GM19467 (cell line): ENCODE data around the gene VAV2.

Experiments
- ATAC-seq: cut with Tn5 transposase; IDR thresholded peaks from one replicate; pipeline ENCODE4 v1.9.1; 2021; ENCODE audit warnings: mild to moderate bottlenecking, moderate library complexity; ENCODE audit not compliant: unreplicated experiment

The VAV2 gene

GRCh38 chr9:133981589-133981957 lies 10.6 kb downstream of the VAV2 start:
- no peak for ATAC-seq

DNA sequence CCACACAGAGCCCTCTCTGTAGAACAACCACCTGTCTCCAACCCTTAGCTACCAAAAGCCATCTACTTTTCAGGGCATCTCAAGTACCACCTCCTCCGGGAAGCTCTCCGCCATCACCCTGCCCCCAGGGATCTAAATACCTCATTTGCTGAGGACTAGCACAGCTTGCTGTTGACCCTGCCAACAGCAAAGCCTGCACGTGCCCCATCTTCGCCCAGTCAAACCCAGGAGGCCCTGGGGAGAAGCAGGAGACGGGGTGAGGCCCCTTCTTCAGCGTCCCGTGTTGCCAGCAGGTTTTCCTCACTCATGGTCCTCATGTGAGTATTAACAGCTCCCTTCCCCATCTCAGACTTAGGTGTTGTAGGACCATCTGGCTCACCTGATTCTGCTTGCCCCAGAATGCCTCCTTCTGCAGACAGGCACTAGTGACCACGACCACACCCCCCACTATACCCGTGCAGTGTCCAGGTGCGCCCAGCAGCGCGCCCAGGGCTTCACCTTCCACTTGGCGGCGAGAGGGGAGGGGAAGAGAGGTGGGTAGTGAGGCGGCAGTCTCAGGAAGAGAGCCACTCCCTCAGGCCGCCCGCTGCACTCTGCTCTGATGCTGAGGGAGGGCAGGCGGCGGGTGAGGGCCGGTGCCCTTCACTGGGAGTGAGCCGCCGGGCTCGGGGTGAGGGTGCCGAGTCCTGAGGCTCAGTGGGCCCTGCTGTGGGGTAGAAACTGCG lies 11.1 kb downstream of the VAV2 start:
- no peak for ATAC-seq

DNA sequence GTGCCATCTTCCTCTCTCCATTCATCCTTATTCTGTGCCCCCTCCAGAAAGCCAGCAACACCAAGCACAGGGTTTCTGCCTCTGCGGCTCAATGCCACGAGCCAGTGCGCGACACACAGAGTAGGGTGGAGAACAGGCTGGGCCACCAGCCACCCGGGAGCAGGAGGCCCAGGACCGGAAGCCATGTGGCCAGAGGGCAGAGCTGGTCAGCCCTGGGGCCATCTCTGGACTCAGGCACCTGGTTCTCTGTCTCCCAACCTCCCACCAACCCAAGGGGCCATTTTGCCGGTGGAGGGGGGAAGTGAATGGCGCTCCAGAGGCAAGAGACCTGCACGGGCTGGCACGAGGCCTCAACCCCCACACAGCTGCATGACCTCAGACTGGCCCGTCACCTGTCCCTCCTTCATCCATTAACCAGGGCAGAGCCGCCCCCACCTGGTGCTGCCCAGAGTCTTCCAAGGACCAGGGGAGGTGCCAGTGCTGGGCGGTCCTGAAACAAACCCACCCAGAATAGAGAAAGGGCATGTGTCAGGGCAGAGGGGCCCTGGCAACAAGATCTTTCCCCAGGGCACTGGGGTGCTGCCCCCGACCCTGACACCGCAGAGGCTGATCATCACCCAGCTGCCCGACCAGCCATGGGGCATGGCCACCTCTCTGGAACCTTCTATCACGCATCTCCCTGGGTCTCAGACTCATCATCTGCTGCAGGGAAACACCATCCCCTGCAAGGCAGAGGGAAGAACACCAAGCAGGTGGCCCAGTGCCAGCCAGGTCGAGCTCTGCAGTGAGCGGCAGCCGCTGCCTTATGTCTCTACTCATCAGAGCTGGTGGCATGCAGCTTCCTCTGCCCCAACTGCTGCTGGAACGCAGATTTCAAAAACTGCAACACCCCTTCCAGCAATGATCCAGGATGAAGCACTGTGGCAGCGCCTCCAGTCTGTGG lies 11.9 kb downstream of the VAV2 start:
- no peak for ATAC-seq

DNA sequence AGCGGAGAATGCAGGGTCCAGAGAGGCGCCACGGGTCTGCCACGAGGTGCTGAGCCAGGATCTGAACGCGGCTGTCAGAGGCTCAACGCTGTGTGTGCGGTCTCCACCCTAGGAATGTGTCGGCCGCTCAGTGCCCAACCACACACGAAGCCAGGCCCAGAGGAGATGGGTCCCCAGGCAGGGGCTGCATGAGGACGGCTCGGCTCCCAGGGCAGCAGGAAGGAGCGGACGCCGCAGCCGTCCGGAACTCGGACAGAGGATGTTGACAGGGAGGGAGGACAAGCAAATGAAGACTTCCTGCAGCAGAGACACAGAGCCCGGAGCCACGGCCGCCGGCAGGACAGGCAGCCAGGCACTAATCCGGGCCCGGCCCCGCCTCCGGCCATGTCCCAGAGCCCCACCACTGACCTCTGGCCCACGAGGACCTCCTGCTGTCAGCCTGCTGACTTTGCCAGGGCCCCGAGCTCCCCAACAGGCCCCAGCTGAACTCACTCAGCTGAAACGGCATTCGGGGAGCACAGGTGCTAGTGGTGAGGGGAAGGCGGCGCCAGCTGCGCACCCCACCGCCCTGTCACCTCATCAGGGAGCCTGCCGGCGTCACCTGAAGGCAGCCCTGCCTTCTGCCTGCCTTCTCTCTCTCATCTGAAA lies 12.7 kb downstream of the VAV2 start:
- no peak for ATAC-seq

GRCh38 chr9:133978899-133979272 lies 13.2 kb downstream of the VAV2 start:
- ATAC-seq = no peak

GRCh38 chr9:133978226-133978898 lies 13.8 kb downstream of the VAV2 start:
- ATAC-seq = no peak

GRCh38 chr9:133977421-133978201 lies 14.5 kb downstream of the VAV2 start:
- no peak for ATAC-seq

DNA sequence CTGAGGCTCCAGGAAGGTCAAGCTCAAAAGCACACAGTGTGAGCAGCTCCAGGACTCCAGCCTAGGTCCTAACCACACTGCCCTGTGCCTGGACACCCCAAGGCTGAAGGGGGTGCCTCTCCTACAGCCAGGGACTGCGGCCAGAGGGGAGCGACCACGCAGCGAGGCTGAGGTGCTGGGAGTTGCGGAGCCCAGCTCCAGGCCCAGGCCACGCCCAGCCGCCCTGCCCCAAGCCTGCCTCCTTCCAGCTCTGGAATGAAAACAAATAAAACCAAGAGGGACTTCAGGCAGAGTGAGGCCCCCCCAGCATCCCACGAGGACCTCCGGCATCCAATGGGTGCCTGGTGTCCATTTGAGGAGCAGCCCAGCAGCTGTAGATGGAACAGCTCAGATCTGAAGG lies 15.2 kb downstream of the VAV2 start:
- no peak for ATAC-seq

DNA sequence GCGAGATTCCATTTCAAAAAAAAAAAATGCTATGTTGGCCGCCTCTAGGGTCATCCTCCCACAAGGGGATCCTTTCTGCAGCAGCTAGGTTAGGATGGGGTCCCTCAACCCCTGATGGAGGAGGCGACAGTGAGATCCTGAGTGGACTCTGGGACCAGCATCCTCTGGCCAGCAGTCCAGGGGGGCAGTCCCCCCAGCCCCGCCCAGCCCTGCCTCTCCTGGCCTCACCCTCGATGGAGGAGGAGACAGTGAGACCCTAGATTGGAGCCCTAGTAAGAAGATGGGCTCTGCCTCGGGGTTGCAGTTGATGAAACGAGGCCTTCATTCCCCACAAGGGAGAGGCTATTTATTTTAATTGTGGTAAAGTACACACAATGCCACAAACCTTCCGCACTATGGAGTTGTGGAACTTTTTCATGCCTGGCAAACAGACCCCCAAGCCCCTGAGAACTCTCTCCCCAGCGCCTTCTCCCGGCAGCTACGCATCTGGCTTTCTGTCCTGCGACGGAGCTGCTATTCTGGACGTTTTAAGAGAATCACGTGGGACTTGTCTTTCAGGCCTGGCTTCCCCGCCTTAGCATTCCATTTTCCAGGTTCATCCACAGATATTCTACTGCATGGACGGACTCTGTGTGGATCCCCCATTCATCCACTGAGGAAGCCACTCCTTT lies 15.8 kb downstream of the VAV2 start:
- no peak for ATAC-seq

GRCh38 chr9:133975511-133975910 lies 16.6 kb downstream of the VAV2 start:
- ATAC-seq = no peak

- no peak for ATAC-seq
Observed at GRCh38 chr9:133974631-133975341, 17.3 kb downstream of the VAV2 start.

- ATAC-seq = no peak
Observed at GRCh38 chr9:133973791-133974630, 18.1 kb downstream of the VAV2 start.

- no peak for ATAC-seq
Observed at GRCh38 chr9:133973111-133973790, 18.9 kb downstream of the VAV2 start.

DNA sequence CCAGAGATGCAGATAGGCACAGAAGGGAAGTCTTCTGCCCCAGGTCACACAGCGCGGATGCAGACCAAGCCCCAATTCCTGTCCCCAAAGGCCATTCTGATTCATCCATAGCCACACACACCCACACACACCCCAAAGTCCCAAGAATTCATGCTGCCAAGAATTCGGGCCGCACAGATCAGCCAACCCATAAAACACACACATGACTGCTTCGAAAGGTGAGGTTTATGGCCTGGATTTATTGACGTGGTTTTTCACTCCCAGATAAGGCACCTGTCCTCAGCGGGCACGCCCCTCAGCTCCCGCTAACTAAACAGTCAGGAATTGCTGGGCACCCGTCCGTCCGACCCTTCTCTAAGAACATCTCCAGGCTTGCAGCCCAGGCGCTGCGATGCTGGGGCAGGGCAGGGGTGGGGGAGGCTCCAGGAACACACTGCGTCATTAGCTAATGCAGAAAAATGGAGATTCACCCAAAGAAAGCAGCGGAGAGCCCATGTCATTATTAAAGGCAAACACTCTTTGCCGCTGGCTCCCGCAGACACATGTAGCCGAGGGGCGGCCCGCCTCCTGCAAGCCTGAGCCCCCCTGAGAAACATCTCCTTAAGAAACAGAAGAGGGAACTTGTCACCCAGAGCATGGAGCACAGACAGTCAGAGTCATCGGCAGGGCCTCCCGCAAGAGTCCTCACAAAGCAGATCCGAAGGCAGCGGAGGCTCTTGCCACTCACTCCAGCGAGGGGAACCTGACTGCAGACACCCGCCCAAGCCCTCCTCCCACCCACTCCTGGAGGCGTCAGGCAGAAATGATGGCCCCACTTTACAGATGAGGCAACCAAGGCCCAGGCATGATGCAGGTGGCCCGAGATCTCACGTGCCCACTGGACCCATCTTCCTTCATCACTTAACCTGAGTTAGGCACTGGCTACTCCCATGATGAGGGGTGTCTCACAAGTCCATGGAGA lies 19.9 kb downstream of the VAV2 start:
- ATAC-seq = no peak

DNA sequence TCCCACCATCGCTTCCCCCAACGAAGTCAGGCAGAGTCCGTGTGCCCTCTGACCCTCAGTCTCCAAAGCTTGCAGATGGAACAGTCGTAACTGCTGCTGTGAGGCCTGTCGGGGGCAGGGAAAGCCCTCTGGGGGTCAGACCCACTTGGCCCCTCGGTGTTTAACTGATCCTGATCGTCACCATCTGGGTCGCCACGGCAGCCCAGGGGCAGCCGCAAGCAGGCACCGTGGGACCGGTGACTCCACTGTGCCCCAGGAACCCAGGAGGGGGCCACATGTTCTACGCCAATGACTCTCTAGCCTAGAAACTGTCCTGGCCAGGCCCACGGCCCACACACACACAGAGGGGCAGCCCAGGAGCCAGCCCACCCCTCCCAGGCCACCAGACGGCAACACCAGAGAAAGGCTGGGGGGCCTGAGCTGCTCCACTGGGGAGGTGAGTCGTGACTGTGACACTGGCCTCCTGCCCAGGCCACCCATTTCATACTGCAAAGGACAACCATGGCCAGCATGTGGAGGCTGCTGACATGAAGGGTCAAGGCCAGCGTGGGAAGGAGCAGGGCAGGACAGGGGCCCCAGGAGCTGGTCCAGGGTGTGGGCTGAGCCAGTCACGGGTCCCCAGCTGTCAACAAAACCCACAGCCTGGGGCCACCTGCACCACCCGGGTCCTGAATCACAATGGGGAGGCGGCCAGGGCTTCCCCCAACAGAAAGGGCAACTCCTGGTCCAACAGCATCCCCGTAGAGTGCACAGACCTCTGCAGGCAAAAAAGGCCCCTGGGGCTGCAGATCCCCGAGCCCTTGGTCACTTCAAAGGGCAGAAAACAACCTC lies 20.8 kb downstream of the VAV2 start:
- ATAC-seq = no peak

DNA sequence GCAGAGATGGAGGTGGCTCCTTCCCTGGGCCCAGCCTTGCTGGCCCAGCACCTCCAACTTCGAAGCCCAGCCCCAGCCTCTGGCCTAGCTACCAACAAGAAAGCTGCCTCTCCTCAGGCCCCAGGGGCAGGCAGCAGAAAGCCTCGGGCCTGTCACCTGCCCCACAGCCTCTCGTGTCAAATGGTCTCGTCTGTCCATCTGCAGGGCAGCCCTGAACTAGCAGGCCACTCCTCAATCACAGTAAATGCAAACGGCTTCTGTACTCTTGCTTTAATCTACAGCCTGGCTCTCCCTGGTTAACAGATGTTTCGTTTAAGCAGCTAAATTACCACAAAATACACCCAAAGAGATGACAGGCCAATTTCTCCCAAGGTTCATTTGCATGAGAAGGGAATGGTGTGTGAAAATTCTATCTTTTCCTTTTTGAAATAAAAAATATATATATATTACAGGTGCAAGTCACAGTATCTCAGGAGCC lies 21.5 kb downstream of the VAV2 start:
- ATAC-seq = no peak
